NT2/D1 (cell line): ENCODE measurements around the gene PPM1N.

Experiments used
- DNase-seq: peaks from one replicate; pipeline ENCODE4 v3.0.0-alpha.2; 2011; ENCODE audit warnings: low read depth, low spot score
- H3K27me3 ChIP-seq: 2 replicates; pipeline ENCODE4 v1.6.0; 2011; ENCODE audit warnings: mild to moderate bottlenecking; ENCODE audit not compliant: insufficient read length, insufficient read depth
- H3K36me3 ChIP-seq: 2 replicates; pipeline ENCODE4 v1.6.1; 2011; ENCODE audit warnings: mild to moderate bottlenecking, low read length, mixed read lengths; ENCODE audit not compliant: insufficient read depth, insufficient read length
- H3K4me1 ChIP-seq: 2 replicates; pipeline ENCODE4 v1.5.1; 2011; ENCODE audit not compliant: insufficient read depth, insufficient read length
- H3K4me3 ChIP-seq: 2 replicates; pipeline ENCODE4 v1.5.1; 2011; ENCODE audit warnings: low read depth; ENCODE audit not compliant: insufficient read length
- H3K9ac ChIP-seq: 2 replicates; pipeline ENCODE4 v1.6.0; 2011; ENCODE audit warnings: low read depth; ENCODE audit not compliant: insufficient read length
- H3K9me3 ChIP-seq: 2 replicates; pipeline ENCODE4 v1.5.1; 2011; ENCODE audit warnings: mild to moderate bottlenecking, low read length; ENCODE audit not compliant: insufficient read depth
- SUZ12 ChIP-seq: IDR thresholded peaks from 2 replicates; pipeline ENCODE4 v1.6.1; 2011; ENCODE audit not compliant: insufficient read length, insufficient read depth; ENCODE audit errors: extremely low read depth
- YY1 ChIP-seq: IDR thresholded peaks from 2 replicates; pipeline ENCODE4 v1.6.1; 2011; ENCODE audit not compliant: insufficient read length, insufficient read depth
- ZNF274 ChIP-seq: IDR thresholded peaks from 2 replicates; pipeline ENCODE4 v1.6.1; 2011; ENCODE audit warnings: mild to moderate bottlenecking, low read depth, low read length

PPM1N gene

GRCh38 chr19:45500918-45501729, 2.9 kb downstream of the PPM1N start:
- peaks cover 7% of the 10 kb centered on the region for H3K4me1 ChIP-seq
- no peak for DNase-seq
- H3K27me3 ChIP-seq = no peaks in the 10 kb centered on the region
- H3K36me3 ChIP-seq = no peaks in the 10 kb centered on the region
- no peaks in the 10 kb centered on the region for H3K9me3 ChIP-seq
- no peak for TF ChIP-seq YY1
- no peak for TF ChIP-seq ZNF274
- TF ChIP-seq SUZ12 = no peak
- H3K9ac ChIP-seq = no peak overlapping the region
- no peak overlapping the region for H3K4me3 ChIP-seq

- H3K36me3 ChIP-seq = no peaks in the 10 kb centered on the region
Observed at GRCh38 chr19:45501730-45502014, 3.4 kb downstream of the PPM1N start.

GRCh38 chr19:45502111-45502510, 3.9 kb downstream of the PPM1N start:
- TF ChIP-seq YY1 (no peak), ZNF274 (no peak), SUZ12 (no peak)
- H3K27me3 ChIP-seq = no peaks in the 10 kb centered on the region
- no peak overlapping the region for H3K9ac ChIP-seq
- H3K36me3 ChIP-seq = no peaks in the 10 kb centered on the region
- no peaks in the 10 kb centered on the region for H3K9me3 ChIP-seq
- DNase-seq = no peak
- no peak overlapping the region for H3K4me3 ChIP-seq
- peaks cover 7% of the 10 kb centered on the region for H3K4me1 ChIP-seq

More at GRCh38 chr19:45501730-45502014, 3.4 kb downstream of the PPM1N start:
- TF ChIP-seq YY1 (no peak), SUZ12 (no peak), ZNF274 (no peak)
- DNase-seq = no peak
- Histone ChIP-seq H3K9me3 (no peaks in the 10 kb centered on the region), H3K4me3 (no peak overlapping the region), H3K4me1 (peaks cover 7% of the 10 kb centered on the region), H3K9ac (no peak overlapping the region), H3K27me3 (no peaks in the 10 kb centered on the region)

- Histone ChIP-seq H3K9ac (no peak overlapping the region), H3K4me1 (peaks cover 7% of the 10 kb centered on the region), H3K9me3 (no peaks in the 10 kb centered on the region), H3K4me3 (no peak overlapping the region), H3K36me3 (no peaks in the 10 kb centered on the region), H3K27me3 (no peaks in the 10 kb centered on the region)
- TF ChIP-seq SUZ12 (no peak), ZNF274 (no peak)
- DNase-seq = no peak
Observed at GRCh38 chr19:45503909-45504308, 5.7 kb downstream of the PPM1N start.

GRCh38 chr19:45505151-45505995, 7.1 kb downstream of the PPM1N start:
- DNase-seq = no peak

GRCh38 chr19:45505996-45506245, 7.7 kb downstream of the PPM1N start:
- Histone ChIP-seq H3K4me1 (peaks cover 5% of the 10 kb centered on the region), H3K9ac (peak overlapping the region; percentile 54)
- no peak for DNase-seq

More at GRCh38 chr19:45505151-45505995, 7.1 kb downstream of the PPM1N start:
- no peaks in the 10 kb centered on the region for H3K9me3 ChIP-seq
- H3K4me3 ChIP-seq = no peak overlapping the region
- peaks cover 6% of the 10 kb centered on the region for H3K4me1 ChIP-seq
- H3K9ac ChIP-seq = peak overlapping the region; percentile 50
- TF ChIP-seq SUZ12 (no peak), ZNF274 (no peak), YY1 (no peak)
- H3K27me3 ChIP-seq = no peaks in the 10 kb centered on the region
- peaks cover 4% of the 10 kb centered on the region for H3K36me3 ChIP-seq

GRCh38 chr19:45506246-45506988, 8.2 kb downstream of the PPM1N start:
- no peaks in the 10 kb centered on the region for H3K9me3 ChIP-seq
- peaks cover 12% of the 10 kb centered on the region for H3K36me3 ChIP-seq
- H3K9ac ChIP-seq = peak overlapping the region; percentile 83
- H3K27me3 ChIP-seq = no peaks in the 10 kb centered on the region
- H3K4me3 ChIP-seq = peak overlapping the region; percentile 86
- peak; percentile 84 for DNase-seq
- H3K4me1 ChIP-seq = peaks cover 5% of the 10 kb centered on the region
- no peak for TF ChIP-seq YY1
- no peak for TF ChIP-seq SUZ12
- TF ChIP-seq ZNF274 = no peak

More at GRCh38 chr19:45505996-45506245, 7.7 kb downstream of the PPM1N start:
- Histone ChIP-seq H3K4me3 (peak overlapping the region; percentile 9), H3K27me3 (no peaks in the 10 kb centered on the region), H3K36me3 (peaks cover 7% of the 10 kb centered on the region), H3K9me3 (no peaks in the 10 kb centered on the region)
- no peak for TF ChIP-seq YY1
